H9 (cell line): ENCODE results near the gene TRABD2B. TPM values are rescaled to one million over a fixed set of nuclear protein-coding genes. Genes with fewer than 3 reads are reported as not detected.

Source experiments
- DNase-seq: peaks from one replicate; pipeline ENCODE4 v3.0.0-alpha.2; 2017
- H2AFZ ChIP-seq: one replicate; pipeline ENCODE4 v1.6.1; 2013; ENCODE audit warnings: mild to moderate bottlenecking, low read length, control low read depth, moderate library complexity
- H2AK5ac ChIP-seq: 2 replicates; pipeline ENCODE4 v1.6.1; 2013; ENCODE audit warnings: low read length, control low read depth, mixed read lengths; ENCODE audit not compliant: insufficient read length
- H2BK120ac ChIP-seq: one replicate; pipeline ENCODE4 v1.6.1; 2013; ENCODE audit warnings: low read depth, mild to moderate bottlenecking, low read length, control low read depth, inconsistent platforms; ENCODE audit not compliant: poor library complexity, severe bottlenecking
- H2BK12ac ChIP-seq: 2 replicates; pipeline ENCODE4 v1.6.1; 2013; ENCODE audit warnings: low read length, control low read depth, mixed read lengths, low read depth; ENCODE audit not compliant: insufficient read length
- H2BK15ac ChIP-seq: 2 replicates; pipeline ENCODE4 v1.6.1; 2013; ENCODE audit warnings: low read depth, low read length, control low read depth
- H2BK20ac ChIP-seq: one replicate; pipeline ENCODE4 v1.6.1; 2013; ENCODE audit warnings: low read depth, mild to moderate bottlenecking, low read length, control low read depth, inconsistent platforms; ENCODE audit not compliant: poor library complexity, severe bottlenecking
- H2BK5ac ChIP-seq: 2 replicates; pipeline ENCODE4 v1.6.1; 2013; ENCODE audit warnings: low read length, control low read depth, mixed read lengths; ENCODE audit not compliant: insufficient read length
- H3K14ac ChIP-seq: 2 replicates; pipeline ENCODE4 v1.6.1; 2013; ENCODE audit warnings: low read length, control low read depth; ENCODE audit not compliant: insufficient read depth
- H3K18ac ChIP-seq: 2 replicates; pipeline ENCODE4 v1.6.1; 2013; ENCODE audit warnings: low read depth, mild to moderate bottlenecking, mixed read lengths, low read length, control low read depth; ENCODE audit not compliant: insufficient read length
- H3K23ac ChIP-seq: 2 replicates; pipeline ENCODE4 v1.6.1; 2013; ENCODE audit warnings: low read length, control low read depth, mixed read lengths, low read depth; ENCODE audit not compliant: insufficient read length
- H3K23me2 ChIP-seq: 2 replicates; pipeline ENCODE4 v1.6.1; 2013; ENCODE audit warnings: low read depth, mild to moderate bottlenecking, mixed read lengths, low read length, control low read depth; ENCODE audit not compliant: insufficient read length, poor library complexity, severe bottlenecking
- H3K27ac ChIP-seq: 2 replicates; pipeline ENCODE4 v1.5.1; 2013; ENCODE audit warnings: low read length, control low read depth, mixed read lengths, low read depth; ENCODE audit not compliant: insufficient read length
- H3K27me3 ChIP-seq: 2 replicates; pipeline ENCODE4 v1.6.1; 2013; ENCODE audit warnings: low read length, control low read depth, inconsistent platforms; ENCODE audit not compliant: insufficient read depth
- H3K4ac ChIP-seq: 2 replicates; pipeline ENCODE4 v1.6.1; 2013; ENCODE audit warnings: low read depth, mild to moderate bottlenecking, control low read depth, inconsistent platforms, low read length, moderate library complexity
- H3K4me1 ChIP-seq: 2 replicates; pipeline ENCODE4 v1.6.1; 2013; ENCODE audit warnings: low read length, control low read depth, inconsistent platforms; ENCODE audit not compliant: insufficient read depth
- H3K4me2 ChIP-seq: 2 replicates; pipeline ENCODE4 v1.6.1; 2013; ENCODE audit warnings: low read length, control low read depth, mixed read lengths; ENCODE audit not compliant: insufficient read length, insufficient read depth
- H3K56ac ChIP-seq: 2 replicates; pipeline ENCODE4 v1.6.1; 2013; ENCODE audit warnings: low read depth, mild to moderate bottlenecking, mixed read lengths, low read length, control low read depth; ENCODE audit not compliant: insufficient read length
- H3K79me1 ChIP-seq: 2 replicates; pipeline ENCODE4 v1.6.1; 2013; ENCODE audit warnings: low read depth, mild to moderate bottlenecking, moderate library complexity, low read length, control low read depth, inconsistent platforms; ENCODE audit not compliant: insufficient read depth, poor library complexity, severe bottlenecking
- H3K79me2 ChIP-seq: 2 replicates; pipeline ENCODE4 v1.6.1; 2013; ENCODE audit warnings: low read length, control low read depth, inconsistent platforms; ENCODE audit not compliant: insufficient read depth
- H3K9ac ChIP-seq: 2 replicates; pipeline ENCODE4 v1.6.1; 2013; ENCODE audit warnings: low read length, control low read depth, mixed read lengths; ENCODE audit not compliant: insufficient read length; ENCODE audit errors: extremely low read depth
- H3K9me3 ChIP-seq: one replicate; pipeline ENCODE4 v1.6.1; 2013; ENCODE audit warnings: low read depth, low read length, inconsistent platforms; ENCODE audit not compliant: control insufficient read depth
- H3T11ph ChIP-seq: one replicate; pipeline ENCODE4 v1.6.1; 2013; ENCODE audit warnings: mild to moderate bottlenecking, low read length, control low read depth, inconsistent platforms
- H4K20me1 ChIP-seq: one replicate; pipeline ENCODE4 v1.6.1; 2013; ENCODE audit not compliant: control insufficient read depth, insufficient read length, insufficient read depth
- H4K5ac ChIP-seq: 2 replicates; pipeline ENCODE4 v1.6.1; 2013; ENCODE audit warnings: low read depth, mild to moderate bottlenecking, mixed read lengths, low read length, control low read depth; ENCODE audit not compliant: insufficient read length
- H4K8ac ChIP-seq: replicated peaks from 2 replicates; pipeline ENCODE4 v1.6.1; 2013; ENCODE audit warnings: low read length, control low read depth, mixed read lengths, low read depth; ENCODE audit not compliant: insufficient read length
- H4K91ac ChIP-seq: 2 replicates; pipeline ENCODE4 v1.6.1; 2013; ENCODE audit warnings: low read depth, mild to moderate bottlenecking, moderate library complexity, mixed read lengths, low read length, control low read depth; ENCODE audit not compliant: insufficient read length
- H3K27ac Mint-ChIP-seq, 3 experiments: 2 replicates in 2 of 3; 3 replicates in 1 of 3; pipeline ENCODE4 v1.8.0; 2020 to 2021; ENCODE audit warnings: mixed read lengths in 3 of 3, mild to moderate bottlenecking in 1 of 3, moderate library complexity in 1 of 3
- H3K27me3 Mint-ChIP-seq: 2 replicates; pipeline ENCODE4 v1.8.0; 2021; ENCODE audit warnings: low read depth, mild to moderate bottlenecking, moderate library complexity, mixed read lengths
- H3K36me3 Mint-ChIP-seq, 3 experiments: 2 replicates in 2 of 3; 3 replicates in 1 of 3; pipeline ENCODE4 v1.8.0; 2020 to 2021; ENCODE audit warnings: low read depth in 3 of 3, mixed read lengths in 3 of 3; ENCODE audit not compliant: insufficient read depth in 1 of 3
- H3K4me1 Mint-ChIP-seq, 2 experiments: 2 replicates each; pipeline ENCODE4 v1.8.0; 2020; ENCODE audit warnings: mixed read lengths in 2 of 2
- H3K4me3 Mint-ChIP-seq, 2 experiments: 2 replicates in 1 of 2; 3 replicates in 1 of 2; pipeline ENCODE4 v1.8.0; 2020 to 2021; ENCODE audit warnings: mild to moderate bottlenecking in 2 of 2, mixed read lengths in 2 of 2, moderate library complexity in 1 of 2
- H3K9me3 Mint-ChIP-seq, 2 experiments: 2 replicates in 1 of 2; 3 replicates in 1 of 2; pipeline ENCODE4 v1.8.0; 2020; ENCODE audit warnings: mild to moderate bottlenecking in 2 of 2, mixed read lengths in 2 of 2, moderate library complexity in 1 of 2
- WGBS: extraction: QIAGEN DNeasy Blood & Tissue Kit; methylation state at CpG from one replicate; pipeline ENCODE4 v1.1.7; 2013; ENCODE audit warnings: missing lambda C conversion rate, low lambda C conversion rate, mixed read lengths; ENCODE audit not compliant: insufficient read length; ENCODE audit errors: extremely low coverage; 5-methylcytosine and 5-hydroxymethylcytosine counted together
- total RNA-seq: library from RNA; stranded (reverse); gene quantifications from 2 replicates; pipeline ENCODE4 v1.2.1, GENCODE V29; 2021
- TF ChIP-seq, protein P1 (sequence below): fragments of 200-600 bp; sonication (generic); conservative IDR thresholded peaks from 3 replicates; pipeline ENCODE4 v1.8.0; 2021; ENCODE audit warnings: antibody characterized with exemption, mild to moderate bottlenecking

TRABD2B gene
- total RNA-seq, 1 experiment from 2014 or later = 2.3 TPM

DNA sequence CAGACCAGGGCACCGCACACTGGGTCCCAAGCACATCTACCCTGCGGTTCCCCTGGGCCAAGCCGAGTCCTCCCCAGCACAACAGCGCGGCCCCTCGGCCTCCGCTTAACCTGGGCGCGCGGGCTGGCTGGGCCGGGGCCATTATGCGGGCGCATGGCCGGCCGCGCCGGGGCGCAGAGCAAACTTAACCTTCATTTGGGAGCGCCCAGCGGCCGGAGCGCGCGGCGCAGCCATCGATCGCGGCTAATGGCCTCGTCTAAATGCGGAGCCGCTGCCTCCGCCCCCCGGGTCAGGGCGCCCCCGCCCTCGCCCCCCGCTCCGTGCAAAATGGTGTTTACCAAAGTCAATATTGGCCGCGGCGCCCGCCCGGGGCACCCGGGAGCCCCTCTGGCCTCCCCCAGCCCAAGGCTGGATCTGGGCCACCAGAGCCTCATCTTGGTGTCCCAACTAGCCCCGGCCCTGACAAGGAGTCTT, 272.1 kb downstream of the TRABD2B start:
- H2AFZ ChIP-seq = no peak overlapping the region

More for the DNA sequence above, 272.1 kb downstream of the TRABD2B start:
- H3K27me3 Mint-ChIP-seq = peaks cover 89% of the 10 kb centered on the region
- no peak overlapping the region for H2BK120ac ChIP-seq
- H3K79me1 ChIP-seq = no peaks in the 10 kb centered on the region
- no peak overlapping the region for H4K5ac ChIP-seq
- no peak overlapping the region for H3K27ac ChIP-seq
- peak overlapping the region; percentile 42 for H3K4me2 ChIP-seq
- H3K4me1 Mint-ChIP-seq = peaks cover 9 to 11% of the 10 kb centered on the region in 2 experiments
- no peaks in the 10 kb centered on the region for H3K9me3 ChIP-seq
- H4K91ac ChIP-seq = no peak overlapping the region
- H3K23me2 ChIP-seq = peaks cover 7% of the 10 kb centered on the region
- no peak overlapping the region for H3K56ac ChIP-seq
- no peak overlapping the region for H2BK20ac ChIP-seq
- peak overlapping the region; percentile 72; the same call in 1 of the 2 replicates for H3K14ac ChIP-seq
- H3K27ac Mint-ChIP-seq = no peak overlapping the region
- no peaks in the 10 kb centered on the region for H3K4me1 ChIP-seq
- no peak overlapping the region for H3K4ac ChIP-seq
- H3K23ac ChIP-seq = no peak overlapping the region
- H2BK15ac ChIP-seq = no peak overlapping the region
- H3K18ac ChIP-seq = no peak overlapping the region
- H3K4me3 Mint-ChIP-seq = peak overlapping the region in 1 of 2 experiments; percentile 56; a peak in 3 of 5 replicates
- TF ChIP-seq, protein P1, sequence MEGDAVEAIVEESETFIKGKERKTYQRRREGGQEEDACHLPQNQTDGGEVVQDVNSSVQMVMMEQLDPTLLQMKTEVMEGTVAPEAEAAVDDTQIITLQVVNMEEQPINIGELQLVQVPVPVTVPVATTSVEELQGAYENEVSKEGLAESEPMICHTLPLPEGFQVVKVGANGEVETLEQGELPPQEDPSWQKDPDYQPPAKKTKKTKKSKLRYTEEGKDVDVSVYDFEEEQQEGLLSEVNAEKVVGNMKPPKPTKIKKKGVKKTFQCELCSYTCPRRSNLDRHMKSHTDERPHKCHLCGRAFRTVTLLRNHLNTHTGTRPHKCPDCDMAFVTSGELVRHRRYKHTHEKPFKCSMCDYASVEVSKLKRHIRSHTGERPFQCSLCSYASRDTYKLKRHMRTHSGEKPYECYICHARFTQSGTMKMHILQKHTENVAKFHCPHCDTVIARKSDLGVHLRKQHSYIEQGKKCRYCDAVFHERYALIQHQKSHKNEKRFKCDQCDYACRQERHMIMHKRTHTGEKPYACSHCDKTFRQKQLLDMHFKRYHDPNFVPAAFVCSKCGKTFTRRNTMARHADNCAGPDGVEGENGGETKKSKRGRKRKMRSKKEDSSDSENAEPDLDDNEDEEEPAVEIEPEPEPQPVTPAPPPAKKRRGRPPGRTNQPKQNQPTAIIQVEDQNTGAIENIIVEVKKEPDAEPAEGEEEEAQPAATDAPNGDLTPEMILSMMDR = peak; percentile 56
- peaks cover 18% of the 10 kb centered on the region; the same call in 1 of the 2 replicates for H3K27me3 ChIP-seq
- no peaks in the 10 kb centered on the region for H4K20me1 ChIP-seq
- DNase-seq = peak; percentile 71
- no peak overlapping the region for H4K8ac ChIP-seq
- H2AK5ac ChIP-seq = no peak overlapping the region
- no peaks in the 10 kb centered on the region for H3K9me3 Mint-ChIP-seq
- no peaks in the 10 kb centered on the region for H3K79me2 ChIP-seq
- no CpG with 5 or more reads among the region's 45 CpGs for WGBS
- no peak overlapping the region for H2BK5ac ChIP-seq
- no peaks in the 10 kb centered on the region for H3K36me3 Mint-ChIP-seq
- no peak overlapping the region for H3K9ac ChIP-seq
- H2BK12ac ChIP-seq = no peak overlapping the region
- no peak overlapping the region for H3T11ph ChIP-seq
